HAP-1 (cell line): Measurements from ENCODE around the gene TNFAIP6.

Source experiments
- DNase-seq, 2 experiments: peaks; one replicate each; pipeline ENCODE4 v3.0.0-alpha.2; 2016 to 2020; ENCODE audit warnings: low spot score in 2 of 2
- H3K27me3 ChIP-seq: fragments of 250-450 bp; sonication (Bioruptor Pico); 2 replicates; pipeline ENCODE4 v1.5.1; 2020; ENCODE audit warnings: low read depth, mild to moderate bottlenecking, moderate library complexity
- H3K36me3 ChIP-seq: fragments of 250-450 bp; sonication (Bioruptor Pico); replicated peaks from 2 replicates; pipeline ENCODE4 v1.5.1; 2020; ENCODE audit warnings: mild to moderate bottlenecking
- H3K4me1 ChIP-seq: fragments of 250-450 bp; sonication (Bioruptor Pico); 2 replicates; pipeline ENCODE4 v1.5.1; 2020; ENCODE audit warnings: mild to moderate bottlenecking
- H3K4me3 ChIP-seq: fragments of 250-450 bp; sonication (Bioruptor Pico); 2 replicates; pipeline ENCODE4 v1.5.1; 2020; ENCODE audit warnings: mild to moderate bottlenecking, moderate library complexity
- H3K9me3 ChIP-seq: fragments of 250-450 bp; sonication (Bioruptor Pico); 2 replicates; pipeline ENCODE4 v1.5.1; 2020; ENCODE audit warnings: mild to moderate bottlenecking, moderate library complexity
- in situ Hi-C: fragments of 300-500 bp; cut with MboI; formaldehyde crosslinking; loops from 3 replicates; pipeline ENCODE4 v1.14.3; 2020; ENCODE audit warnings: low sequenced_read_pairs, inconsistent platforms, mixed read lengths

TNFAIP6 gene

GRCh38 chr2:151380580-151381235 lies 23.3 kb downstream of the TNFAIP6 start:
- in situ Hi-C loops = no loop called here
- DNase-seq = no peak

DNA sequence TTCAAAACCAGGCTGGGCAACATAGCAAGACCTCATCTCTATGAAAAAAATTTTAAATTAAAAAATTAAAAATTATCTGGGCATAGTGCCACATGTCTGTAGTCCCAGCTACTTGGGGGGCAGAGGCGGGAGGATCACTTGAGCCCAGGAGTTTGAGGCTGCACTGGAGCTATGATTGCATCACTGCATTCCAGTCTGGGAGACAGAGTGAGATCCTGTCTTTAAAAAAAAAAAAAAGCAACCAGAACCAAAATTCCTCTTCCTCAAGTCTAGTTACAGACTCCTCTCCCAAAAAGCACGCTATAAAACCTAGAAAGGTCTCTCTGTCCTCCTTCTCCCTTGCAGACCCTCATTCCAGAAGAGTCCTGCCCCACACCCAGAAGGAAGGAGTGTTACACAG lies 23.9 kb downstream of the TNFAIP6 start:
- Histone ChIP-seq H3K36me3 (no peaks in the 10 kb centered on the region), H3K27me3 (no peaks in the 10 kb centered on the region), H3K4me3 (no peak overlapping the region), H3K9me3 (no peaks in the 10 kb centered on the region), H3K4me1 (peaks cover 6% of the 10 kb centered on the region; the same call in 1 of the 2 replicates)
- no peak for DNase-seq
- in situ Hi-C loops = no loop called here

More at GRCh38 chr2:151380580-151381235, 23.3 kb downstream of the TNFAIP6 start:
- no peaks in the 10 kb centered on the region for H3K36me3 ChIP-seq
- no peaks in the 10 kb centered on the region for H3K27me3 ChIP-seq
- peaks cover 6% of the 10 kb centered on the region; the same call in 1 of the 2 replicates for H3K4me1 ChIP-seq
- no peaks in the 10 kb centered on the region for H3K9me3 ChIP-seq
- H3K4me3 ChIP-seq = no peak overlapping the region

DNA sequence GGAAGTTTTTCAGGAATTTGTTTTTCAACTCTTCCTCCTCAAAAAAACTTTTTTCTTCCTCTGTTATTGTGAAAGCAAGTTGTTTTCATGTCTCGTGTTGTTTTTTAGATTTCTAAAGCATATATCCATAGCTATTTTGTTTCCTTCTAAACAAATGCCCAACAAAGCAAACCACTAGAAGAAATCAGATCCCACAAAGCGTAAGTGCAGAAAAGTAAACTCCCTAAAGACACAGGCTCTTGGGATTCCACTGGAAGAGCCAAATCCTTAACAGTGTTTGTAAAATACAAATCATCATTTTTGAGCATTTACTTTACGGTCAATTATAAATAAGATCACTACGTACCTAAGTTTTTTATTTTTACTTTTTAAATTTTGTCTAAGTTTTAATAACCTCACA lies 30.6 kb downstream of the TNFAIP6 start:
- Histone ChIP-seq H3K27me3 (no peaks in the 10 kb centered on the region), H3K4me1 (peaks cover 6% of the 10 kb centered on the region; the same call in 1 of the 2 replicates), H3K9me3 (no peaks in the 10 kb centered on the region), H3K4me3 (no peak overlapping the region), H3K36me3 (no peaks in the 10 kb centered on the region)
- in situ Hi-C loops = no loop called here
- no peak for DNase-seq

- no peak for DNase-seq
- no peaks in the 10 kb centered on the region for H3K4me1 ChIP-seq
- no peak overlapping the region for H3K4me3 ChIP-seq
- no peaks in the 10 kb centered on the region for H3K9me3 ChIP-seq
- no peaks in the 10 kb centered on the region for H3K27me3 ChIP-seq
- in situ Hi-C loops = no loop called here
- no peaks in the 10 kb centered on the region for H3K36me3 ChIP-seq
These were observed 34.0 kb downstream of the TNFAIP6 start for GRCh38 chr2:151391436-151391835.

- Histone ChIP-seq H3K4me3 (no peak overlapping the region), H3K9me3 (no peaks in the 10 kb centered on the region), H3K36me3 (no peaks in the 10 kb centered on the region), H3K4me1 (no peaks in the 10 kb centered on the region), H3K27me3 (no peaks in the 10 kb centered on the region)
- in situ Hi-C loops = no loop called here
- no peak for DNase-seq
These were observed 37.1 kb downstream of the TNFAIP6 start for GRCh38 chr2:151394509-151394908.

DNA sequence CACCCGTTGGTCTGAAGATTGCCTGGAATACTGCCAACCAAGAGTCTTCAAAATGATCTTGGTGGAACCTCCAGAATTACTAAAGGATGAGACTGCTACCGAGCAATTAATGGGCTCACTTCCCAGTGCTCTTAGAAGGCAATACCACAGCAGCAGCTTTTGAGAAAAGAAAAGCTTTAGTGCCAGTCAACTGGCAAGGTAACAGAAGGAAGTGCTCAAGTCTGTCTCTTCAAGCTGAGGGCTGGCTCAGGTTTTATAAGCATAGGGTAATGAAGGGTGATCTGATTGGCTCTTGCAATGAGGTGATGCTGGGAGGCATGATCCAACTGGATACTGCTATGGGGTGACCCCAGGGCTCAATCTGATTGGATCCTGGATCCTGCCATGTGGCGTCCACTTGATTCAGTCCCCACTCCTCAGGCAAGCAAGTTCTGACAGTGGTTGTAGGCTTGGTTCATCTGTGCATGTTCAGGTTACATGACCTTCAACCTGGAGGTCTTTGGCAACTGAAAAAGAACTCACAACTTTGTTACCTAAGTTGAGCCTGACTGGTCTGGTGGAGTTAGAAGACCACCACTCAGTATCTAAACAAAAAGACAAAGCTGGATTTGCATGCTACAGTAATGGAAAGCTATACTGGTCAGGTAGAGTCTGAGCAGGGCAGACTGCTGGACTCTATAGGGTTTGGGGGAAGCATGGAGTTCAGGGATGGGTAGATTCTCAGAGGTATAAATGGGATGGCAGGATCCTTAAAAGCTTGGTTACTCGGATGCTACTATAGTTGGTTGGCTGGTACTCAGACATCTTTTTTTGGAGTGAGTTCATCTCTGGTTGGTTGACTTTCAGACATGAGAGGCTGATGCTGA lies 38.4 kb downstream of the TNFAIP6 start:
- Histone ChIP-seq H3K9me3 (no peaks in the 10 kb centered on the region), H3K4me3 (no peak overlapping the region), H3K27me3 (no peaks in the 10 kb centered on the region), H3K4me1 (no peaks in the 10 kb centered on the region), H3K36me3 (no peaks in the 10 kb centered on the region)
- in situ Hi-C loops = no loop called here
- DNase-seq = no peak

GRCh38 chr2:151399981-151400380 lies 42.6 kb downstream of the TNFAIP6 start:
- Histone ChIP-seq H3K4me3 (no peak overlapping the region), H3K9me3 (no peaks in the 10 kb centered on the region), H3K27me3 (no peaks in the 10 kb centered on the region), H3K4me1 (no peaks in the 10 kb centered on the region), H3K36me3 (no peaks in the 10 kb centered on the region)
- DNase-seq = no peak
- in situ Hi-C loops = no loop called here

- DNase-seq = no peak
- Histone ChIP-seq H3K9me3 (no peaks in the 10 kb centered on the region), H3K27me3 (no peaks in the 10 kb centered on the region), H3K4me3 (no peak overlapping the region), H3K4me1 (no peaks in the 10 kb centered on the region), H3K36me3 (no peaks in the 10 kb centered on the region)
- in situ Hi-C loops = no loop called here
These were observed 43.8 kb downstream of the TNFAIP6 start for GRCh38 chr2:151401149-151401548.

DNA sequence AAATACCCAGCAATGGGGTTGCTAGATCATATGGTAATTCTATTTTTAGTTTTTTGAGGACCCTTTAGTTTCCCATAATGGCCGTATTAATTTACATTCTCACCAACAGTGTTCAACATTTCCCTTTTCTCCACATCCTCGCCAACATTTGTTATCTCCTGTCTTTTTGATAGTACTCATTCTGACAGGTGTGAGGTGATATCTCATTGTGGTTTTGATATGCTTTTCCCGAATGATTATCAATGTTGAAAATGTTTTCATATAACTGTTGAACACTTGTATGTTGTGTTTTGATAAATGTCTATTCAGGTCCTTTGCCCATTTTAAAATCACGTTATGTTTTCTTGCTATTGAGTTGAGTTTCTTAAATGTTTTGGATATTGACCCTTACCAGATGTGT lies 46.5 kb downstream of the TNFAIP6 start:
- in situ Hi-C loops = no loop called here
- Histone ChIP-seq H3K36me3 (no peaks in the 10 kb centered on the region), H3K4me1 (peaks cover under 1% of the 10 kb centered on the region), H3K9me3 (no peaks in the 10 kb centered on the region), H3K4me3 (no peak overlapping the region), H3K27me3 (no peaks in the 10 kb centered on the region)
- no peak for DNase-seq

- Histone ChIP-seq H3K4me3 (no peak overlapping the region), H3K4me1 (peaks cover 7% of the 10 kb centered on the region), H3K27me3 (no peaks in the 10 kb centered on the region), H3K9me3 (peaks cover 4% of the 10 kb centered on the region; the same call in 1 of the 2 replicates), H3K36me3 (no peaks in the 10 kb centered on the region; the same call in none of the 2 replicates)
- in situ Hi-C loops = no loop called here
- DNase-seq = no peak
These were observed 48.0 kb downstream of the TNFAIP6 start for GRCh38 chr2:151405376-151405775.

- H3K36me3 ChIP-seq = peaks cover 11% of the 10 kb centered on the region
- DNase-seq = no peak
These were observed 49.9 kb downstream of the TNFAIP6 start for GRCh38 chr2:151407281-151407680.

DNA sequence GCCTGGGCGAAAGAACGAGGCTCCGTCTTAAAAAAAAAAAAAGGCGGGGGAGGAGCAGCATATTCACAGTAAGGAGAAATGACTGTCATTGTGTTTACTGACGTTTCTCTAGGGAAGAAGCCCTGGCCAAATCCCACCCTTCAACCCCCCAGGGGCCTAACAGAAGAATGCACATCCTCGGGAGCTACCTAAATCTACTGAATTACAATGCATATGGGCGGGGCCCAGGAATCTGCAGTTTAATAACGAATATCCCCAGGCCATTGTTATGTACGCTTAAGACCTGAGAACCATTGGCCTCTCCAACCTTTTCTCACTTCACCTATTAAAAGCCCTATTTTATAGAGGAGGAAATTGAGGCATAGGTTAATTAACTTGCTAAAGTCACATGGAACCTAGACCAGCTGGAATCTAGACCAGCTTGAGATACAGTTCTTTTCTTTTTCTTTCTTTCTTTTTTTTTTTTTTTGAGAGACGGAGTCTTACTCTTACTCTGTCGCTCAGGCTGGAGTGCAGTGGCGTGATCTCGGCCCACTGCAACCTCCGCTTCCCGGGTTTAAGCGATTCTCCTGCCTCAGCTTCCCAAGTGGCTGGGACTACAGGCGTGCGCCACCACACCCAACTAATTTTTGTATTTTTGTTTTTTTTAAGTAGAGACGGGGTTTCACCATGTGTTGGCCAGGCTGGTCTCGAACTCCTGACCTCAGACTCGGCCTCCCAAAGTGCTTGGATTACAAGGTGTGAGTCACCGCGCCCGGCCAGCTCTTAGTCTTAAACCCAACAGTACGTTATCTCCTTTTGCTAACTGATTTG lies 51.6 kb downstream of the TNFAIP6 start:
- Histone ChIP-seq H3K27me3 (no peaks in the 10 kb centered on the region), H3K9me3 (peaks cover 4% of the 10 kb centered on the region; the same call in 1 of the 2 replicates), H3K4me3 (peak overlapping the region; percentile 89), H3K36me3 (peaks cover 27% of the 10 kb centered on the region), H3K4me1 (peaks cover 14% of the 10 kb centered on the region)
- in situ Hi-C loops = no loop called here
- DNase-seq = peak; percentile 92

More at GRCh38 chr2:151407281-151407680, 49.9 kb downstream of the TNFAIP6 start:
- H3K4me3 ChIP-seq = no peak overlapping the region
- H3K9me3 ChIP-seq = peaks cover 4% of the 10 kb centered on the region; the same call in 1 of the 2 replicates
- peaks cover 14% of the 10 kb centered on the region for H3K4me1 ChIP-seq
- no peaks in the 10 kb centered on the region for H3K27me3 ChIP-seq
- in situ Hi-C loops = no loop called here

GRCh38 chr2:151409601-151410484 lies 52.5 kb downstream of the TNFAIP6 start, which contains the start of gene RIF1:
Gene RIF1 (plus strand): TSS chr2:151409902. CDS start chr2:151410424, 522 bp downstream.
- peaks cover 14% of the 10 kb centered on the region for H3K4me1 ChIP-seq
- H3K9me3 ChIP-seq = peaks cover 4% of the 10 kb centered on the region; the same call in 1 of the 2 replicates
- H3K36me3 ChIP-seq = peaks cover 36% of the 10 kb centered on the region
- in situ Hi-C loops = no loop called here
- DNase-seq = peak; percentile 96
- H3K27me3 ChIP-seq = no peaks in the 10 kb centered on the region
- peak within 1 kb of the TSS; percentile 89 for H3K4me3 ChIP-seq
